GM18907 (cell line): ENCODE results near the gene NTRK2.
A peak's percentile ranks its signal among the peaks of the same experiment; 100 is the strongest.

ENCODE experiments used
- ATAC-seq: cut with Tn5 transposase; IDR thresholded peaks from one replicate; pipeline ENCODE4 v1.9.1; 2021; ENCODE audit warnings: mild to moderate bottlenecking, moderate library complexity; ENCODE audit not compliant: unreplicated experiment

The NTRK2 gene

GRCh38 chr9:84928419-84928818 lies 258.9 kb downstream of the NTRK2 start:
- ATAC-seq, result no peak

- ATAC-seq, result no peak
Measured at GRCh38 chr9:84929068-84929467, 259.5 kb downstream of the NTRK2 start.

DNA sequence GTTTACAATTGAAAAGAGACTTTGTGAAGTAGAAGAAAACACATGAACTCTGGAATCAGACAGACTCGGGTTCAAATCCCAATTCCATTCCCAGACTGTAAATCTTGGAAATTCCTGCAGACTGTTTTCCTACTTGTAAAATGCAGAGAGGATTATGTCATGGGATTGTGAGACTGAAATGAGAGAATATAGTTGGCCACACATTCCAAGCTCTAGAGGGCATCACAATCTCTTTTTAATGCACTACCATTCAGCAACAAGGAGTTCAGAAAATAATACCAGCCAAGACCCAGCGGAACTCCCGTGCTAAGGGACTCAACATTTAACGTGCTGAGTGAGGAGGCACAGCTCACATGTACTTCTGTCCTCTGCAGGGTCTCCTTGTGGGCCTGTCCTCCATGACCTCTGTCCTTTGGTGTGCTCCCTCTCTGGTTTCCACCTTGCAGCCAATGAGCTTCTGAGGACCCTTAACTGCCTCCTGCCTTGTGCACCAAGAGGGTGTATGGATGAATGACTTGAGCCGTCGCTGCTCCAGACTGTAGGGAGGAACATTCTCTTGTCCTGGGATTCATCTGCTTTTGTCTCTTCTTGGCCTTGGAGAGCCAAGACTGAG lies 263.5 kb downstream of the NTRK2 start:
- ATAC-seq, result no peak

GRCh38 chr9:84935528-84936117 lies 266.1 kb downstream of the NTRK2 start:
- peak; percentile 58 for ATAC-seq

DNA sequence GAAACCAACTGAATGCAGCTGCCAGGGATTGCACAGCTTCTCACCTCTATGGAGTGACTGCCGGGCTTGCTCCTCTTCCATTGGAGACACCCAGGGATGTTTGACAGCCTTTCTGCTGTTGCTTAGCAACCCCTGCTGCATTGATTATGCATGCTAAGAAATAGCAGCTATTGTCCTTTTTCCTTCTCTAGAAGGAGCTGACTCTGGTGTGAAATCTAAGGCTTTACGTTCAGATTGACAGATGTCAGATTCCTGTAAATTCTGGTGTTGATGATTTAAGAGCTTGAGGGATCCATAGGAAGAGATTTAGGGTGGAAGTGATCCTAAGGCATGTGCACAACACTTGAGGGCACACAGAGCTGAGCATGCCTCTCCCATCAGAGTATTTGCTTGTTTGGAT lies 267.7 kb downstream of the NTRK2 start:
- ATAC-seq, result no peak

- ATAC-seq, result no peak
Measured at GRCh38 chr9:84937581-84937980, 268.1 kb downstream of the NTRK2 start.

- no peak for ATAC-seq
Measured at GRCh38 chr9:84939774-84940173, 270.2 kb downstream of the NTRK2 start.

DNA sequence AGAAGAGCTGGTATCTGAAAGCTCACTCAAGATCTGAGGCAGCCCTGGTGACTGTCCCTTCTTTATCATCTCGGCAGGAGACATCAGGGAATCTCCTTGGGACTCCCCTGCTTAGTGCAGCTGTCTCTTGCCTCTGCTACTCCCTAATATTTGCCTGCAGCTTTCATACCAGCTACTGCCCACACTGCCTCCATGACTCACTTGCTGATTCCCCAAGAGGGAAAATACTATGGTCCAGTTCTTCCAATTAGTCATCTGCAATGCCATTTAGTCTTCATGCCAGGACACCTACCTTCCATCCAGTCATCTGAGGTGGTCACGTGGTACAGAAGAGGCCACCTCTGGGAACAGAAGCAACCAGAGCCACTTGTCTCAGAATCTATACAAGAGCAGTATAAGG lies 270.8 kb downstream of the NTRK2 start:
- no peak for ATAC-seq

DNA sequence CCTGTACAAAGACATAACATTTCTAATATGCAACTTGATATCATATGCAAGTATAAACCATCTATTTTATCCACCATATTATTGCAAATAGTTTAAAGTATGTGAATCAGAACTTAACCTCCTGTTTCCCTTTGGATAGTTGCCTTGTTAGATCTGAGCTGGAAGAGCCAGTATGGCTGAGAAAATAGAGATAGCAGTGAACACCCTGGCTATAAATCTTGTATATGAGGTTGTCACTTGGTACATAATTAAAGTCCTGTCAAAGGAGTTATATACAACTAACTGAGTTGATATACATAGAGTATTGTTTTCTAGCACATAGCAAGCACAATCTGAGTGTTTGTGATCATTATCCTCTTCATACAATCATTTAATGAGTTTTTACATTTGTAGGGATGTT lies 272.3 kb downstream of the NTRK2 start:
- ATAC-seq, result no peak

DNA sequence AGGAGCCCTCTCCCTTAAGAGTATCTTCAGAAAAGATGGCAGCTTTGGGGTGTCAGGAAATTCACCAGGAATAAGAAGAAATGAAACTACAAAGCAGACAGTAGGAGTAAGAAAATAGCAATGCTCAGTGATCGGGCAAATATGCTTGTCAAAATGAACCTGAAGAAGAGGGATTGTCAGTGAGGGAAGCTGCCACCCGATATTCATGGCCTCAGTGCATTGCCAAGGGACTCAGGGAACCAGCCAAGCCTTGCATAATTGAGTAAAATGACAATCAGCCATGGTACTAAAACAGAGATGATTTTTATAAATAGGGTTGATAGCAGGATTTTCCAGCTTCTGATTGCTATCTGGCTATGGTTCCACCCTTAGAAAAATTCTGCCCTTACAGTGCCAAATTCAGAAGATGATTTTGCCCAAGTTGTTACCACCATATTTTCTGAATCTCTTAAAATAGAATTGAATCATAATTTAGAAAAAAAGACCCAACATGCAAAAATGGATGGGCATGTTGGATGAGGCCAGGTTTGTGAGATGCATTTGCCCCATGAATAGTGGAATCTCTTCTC lies 274.0 kb downstream of the NTRK2 start:
- no peak for ATAC-seq

GRCh38 chr9:84945878-84946538 lies 276.5 kb downstream of the NTRK2 start:
- ATAC-seq, result no peak

- no peak for ATAC-seq
Measured at GRCh38 chr9:84947412-84947972, 278.0 kb downstream of the NTRK2 start.

- no peak for ATAC-seq
Measured at GRCh38 chr9:84949258-84949657, 279.7 kb downstream of the NTRK2 start.

GRCh38 chr9:84949971-84950370 lies 280.4 kb downstream of the NTRK2 start:
- ATAC-seq, result no peak

DNA sequence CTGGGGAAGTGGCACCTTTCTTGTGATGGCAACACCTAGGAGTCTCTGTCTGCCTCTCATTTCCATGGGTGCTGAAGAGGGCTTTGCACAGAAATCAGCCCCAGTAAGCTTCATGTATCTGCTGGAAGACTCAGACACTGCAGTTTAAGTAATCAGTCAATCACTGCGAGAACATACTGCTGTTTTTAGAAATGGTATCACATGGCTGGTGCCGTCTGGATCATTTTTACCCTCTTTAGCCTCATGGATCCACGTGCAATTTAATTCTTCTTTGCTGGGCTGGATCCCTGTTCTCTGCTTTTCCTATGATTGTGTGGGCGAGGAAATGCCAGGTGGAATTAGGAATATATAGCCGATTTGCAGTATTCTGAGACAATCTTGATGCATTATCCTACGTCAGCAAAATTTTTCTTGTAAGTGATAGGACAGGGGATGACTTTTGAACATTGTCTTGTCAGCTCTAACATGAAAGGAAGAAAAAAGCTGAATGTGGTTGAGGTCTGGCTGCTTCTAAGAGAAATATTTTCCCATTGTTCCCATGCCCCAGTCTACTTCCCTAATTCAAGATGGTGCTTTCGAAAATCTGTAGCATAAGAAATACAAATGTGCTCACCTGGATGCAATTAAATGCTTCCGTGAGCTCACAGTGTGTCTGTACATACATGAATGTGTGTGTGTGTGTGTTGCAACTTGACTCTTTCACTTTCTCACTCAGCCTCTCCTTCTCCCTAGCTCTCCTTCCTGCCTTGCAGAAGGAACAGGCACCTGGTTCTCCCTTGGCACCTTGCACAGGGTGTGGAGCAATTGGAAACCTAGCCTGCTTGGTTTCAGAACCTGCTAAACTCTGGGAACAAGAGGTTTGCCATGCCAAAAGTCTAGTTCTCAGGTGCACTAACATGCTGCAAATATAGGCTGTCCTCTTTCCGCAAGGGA lies 281.6 kb downstream of the NTRK2 start:
- ATAC-seq, result no peak

- no peak for ATAC-seq
Measured at GRCh38 chr9:84953252-84953773, 283.8 kb downstream of the NTRK2 start.

- peak; percentile 98 for ATAC-seq
Measured at GRCh38 chr9:84953797-84954705, 284.5 kb downstream of the NTRK2 start.

GRCh38 chr9:84955155-84955554 lies 285.6 kb downstream of the NTRK2 start:
- no peak for ATAC-seq

GRCh38 chr9:84955971-84956370 lies 286.4 kb downstream of the NTRK2 start:
- no peak for ATAC-seq
